LNCAP (cell line): ENCODE data around the gene RAPGEF6.

Experiments
- TF ChIP-seq, protein P1 (sequence below): fragments of 450-650 bp; IDR thresholded peaks from 2 replicates; pipeline ENCODE4 v1.5.1; 2017; ENCODE audit warnings: mild to moderate bottlenecking

RAPGEF6 gene

GRCh38 chr5:131548176-131548575 lies 86.9 kb downstream of the RAPGEF6 start:
- TF ChIP-seq, protein P1, sequence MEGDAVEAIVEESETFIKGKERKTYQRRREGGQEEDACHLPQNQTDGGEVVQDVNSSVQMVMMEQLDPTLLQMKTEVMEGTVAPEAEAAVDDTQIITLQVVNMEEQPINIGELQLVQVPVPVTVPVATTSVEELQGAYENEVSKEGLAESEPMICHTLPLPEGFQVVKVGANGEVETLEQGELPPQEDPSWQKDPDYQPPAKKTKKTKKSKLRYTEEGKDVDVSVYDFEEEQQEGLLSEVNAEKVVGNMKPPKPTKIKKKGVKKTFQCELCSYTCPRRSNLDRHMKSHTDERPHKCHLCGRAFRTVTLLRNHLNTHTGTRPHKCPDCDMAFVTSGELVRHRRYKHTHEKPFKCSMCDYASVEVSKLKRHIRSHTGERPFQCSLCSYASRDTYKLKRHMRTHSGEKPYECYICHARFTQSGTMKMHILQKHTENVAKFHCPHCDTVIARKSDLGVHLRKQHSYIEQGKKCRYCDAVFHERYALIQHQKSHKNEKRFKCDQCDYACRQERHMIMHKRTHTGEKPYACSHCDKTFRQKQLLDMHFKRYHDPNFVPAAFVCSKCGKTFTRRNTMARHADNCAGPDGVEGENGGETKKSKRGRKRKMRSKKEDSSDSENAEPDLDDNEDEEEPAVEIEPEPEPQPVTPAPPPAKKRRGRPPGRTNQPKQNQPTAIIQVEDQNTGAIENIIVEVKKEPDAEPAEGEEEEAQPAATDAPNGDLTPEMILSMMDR = no peak

GRCh38 chr5:131545845-131546244 lies 89.2 kb downstream of the RAPGEF6 start:
- TF ChIP-seq, protein P1 = no peak

- TF ChIP-seq, protein P1 = no peak
Measured at GRCh38 chr5:131542723-131543122, 92.3 kb downstream of the RAPGEF6 start.

- TF ChIP-seq, protein P1 = no peak
Measured at GRCh38 chr5:131541762-131542161, 93.3 kb downstream of the RAPGEF6 start.

GRCh38 chr5:131541071-131541470 lies 94.0 kb downstream of the RAPGEF6 start:
- TF ChIP-seq, protein P1 = no peak

GRCh38 chr5:131539251-131539650 lies 95.8 kb downstream of the RAPGEF6 start:
- TF ChIP-seq, protein P1 = no peak

- TF ChIP-seq, protein P1 = no peak
Measured at GRCh38 chr5:131538177-131538593, 96.8 kb downstream of the RAPGEF6 start.

GRCh38 chr5:131536850-131537448 lies 98.1 kb downstream of the RAPGEF6 start:
- TF ChIP-seq, protein P1 = no peak
